H1 (cell line): ENCODE measurements around the gene KIF26B. TPM values are rescaled to one million over a fixed set of nuclear protein-coding genes. Genes with fewer than 3 reads are reported as not detected.

Experiments
- CTCF ChIA-PET: fragments of 300-600 bp; sonication (Branson Sonifier 250); formaldehyde crosslinking; loops from one replicate; lab custom pipeline; 2021; ENCODE audit not compliant: partially characterized antibody; lab: Charles Lee
- POLR2A ChIA-PET: fragments of 300-600 bp; sonication (Branson Sonifier 250); formaldehyde crosslinking; loops from one replicate; lab custom pipeline; 2021; ENCODE audit warnings: inconsistent platforms; ENCODE audit not compliant: partially characterized antibody; lab: Charles Lee
- DNase-seq, 2 experiments: peaks; one replicate each; pipeline versions ENCODE4 v3.0.0 to v3.0.0-alpha.2; 2010 to 2022; ENCODE audit warnings: low spot score in 2 of 2, low read depth in 1 of 2, mixed read lengths in 1 of 2
- FAIRE-seq: peaks from 2 replicates; lab custom pipeline; 2011; peaks lifted over from hg19 to GRCh38; lab: Jason Lieb, UNC
- H2AFZ ChIP-seq: 2 replicates; pipeline ENCODE4 v1.8.1; 2012; ENCODE audit warnings: low read length, inconsistent platforms
- H2AK5ac ChIP-seq: 2 replicates; pipeline ENCODE4 v1.6.1; 2013; ENCODE audit warnings: low read depth, low read length
- H2BK120ac ChIP-seq: replicated peaks from 2 replicates; pipeline ENCODE3; 2013; ENCODE audit warnings: low read depth, low read length, inconsistent platforms
- H2BK12ac ChIP-seq: 2 replicates; pipeline ENCODE4 v1.6.1; 2013; ENCODE audit warnings: low read depth, low read length
- H2BK15ac ChIP-seq: 2 replicates; pipeline ENCODE4 v1.6.1; 2013; ENCODE audit warnings: low read length
- H2BK20ac ChIP-seq: 2 replicates; pipeline ENCODE4 v1.6.1; 2013; ENCODE audit warnings: low read length
- H2BK5ac ChIP-seq: 2 replicates; pipeline ENCODE4 v1.6.1; 2013; ENCODE audit warnings: low read depth, low read length
- H3K14ac ChIP-seq: 2 replicates; pipeline ENCODE4 v1.6.1; 2013; ENCODE audit warnings: inconsistent platforms; ENCODE audit not compliant: insufficient read length
- H3K18ac ChIP-seq: 2 replicates; pipeline ENCODE4 v1.6.1; 2013; ENCODE audit warnings: low read length; ENCODE audit errors: extremely low read depth
- H3K23ac ChIP-seq: 2 replicates; pipeline ENCODE4 v1.6.1; 2013; ENCODE audit warnings: inconsistent platforms; ENCODE audit not compliant: insufficient read length
- H3K23me2 ChIP-seq: 2 replicates; pipeline ENCODE4 v1.6.1; 2013; ENCODE audit warnings: low read depth, low read length
- H3K27ac ChIP-seq: 2 replicates; pipeline ENCODE4 v1.6.1; 2011; ENCODE audit warnings: low read depth, low read length, inconsistent platforms
- H3K27me3 ChIP-seq, 4 experiments: replicated peaks in 1 of 4; 1 replicate in 1 of 4; 2 replicates in 3 of 4; pipeline versions ENCODE4 v1.6.1 to v1.8.1; 2011 to 2013; ENCODE audit warnings: low read length in 3 of 4, mild to moderate bottlenecking in 3 of 4, inconsistent platforms in 2 of 4, mixed read lengths in 2 of 4, moderate library complexity in 1 of 4; ENCODE audit not compliant: control insufficient read depth in 3 of 4, insufficient read depth in 3 of 4; ENCODE audit errors: extremely low read depth in 1 of 4
- H3K36me3 ChIP-seq, 4 experiments: 2 replicates each; pipeline versions ENCODE4 v1.6.1 to v1.8.1; 2011 to 2013; ENCODE audit warnings: mild to moderate bottlenecking in 4 of 4, low read length in 3 of 4, moderate library complexity in 2 of 4, control low read depth in 1 of 4, inconsistent platforms in 1 of 4; ENCODE audit not compliant: insufficient read depth in 4 of 4, control insufficient read depth in 2 of 4
- H3K4ac ChIP-seq: replicated peaks from 2 replicates; pipeline ENCODE3; 2013; ENCODE audit warnings: low read length, low read depth, mixed read lengths, inconsistent platforms; ENCODE audit not compliant: insufficient read length
- H3K4me1 ChIP-seq, 4 experiments: replicated peaks in 1 of 4; 1 replicate in 1 of 4; 2 replicates in 3 of 4; pipeline versions ENCODE4 v1.6.1 to v1.8.1; 2011 to 2013; ENCODE audit warnings: low read length in 3 of 4, inconsistent platforms in 2 of 4, mixed read lengths in 1 of 4; ENCODE audit not compliant: insufficient read depth in 4 of 4, control insufficient read depth in 3 of 4
- H3K4me2 ChIP-seq, 2 experiments: 2 replicates each; pipeline versions ENCODE4 v1.6.1 to v1.8.1; 2011 to 2013; ENCODE audit warnings: low read depth in 2 of 2, low read length in 2 of 2, control low read depth in 1 of 2, inconsistent platforms in 1 of 2, mild to moderate bottlenecking in 1 of 2; ENCODE audit not compliant: insufficient read depth in 1 of 2
- H3K4me3 ChIP-seq, 4 experiments: fragments of 200-600, 300-600 bp in 1 of 4; sonication (generic), shearing (Covaris generic), sonication (Bioruptor Twin) in 1 of 4; 2 replicates each; pipeline versions ENCODE4 v1.5.1 to v1.8.1; 2011 to 2016; ENCODE audit warnings: low read length in 4 of 4, low read depth in 3 of 4, control low read depth in 2 of 4, inconsistent platforms in 2 of 4, mild to moderate bottlenecking in 2 of 4, mixed read lengths in 1 of 4, moderate library complexity in 1 of 4; ENCODE audit not compliant: insufficient read depth in 2 of 4; ENCODE audit errors: extremely low read depth in 1 of 4
- H3K56ac ChIP-seq: replicated peaks from 2 replicates; pipeline ENCODE3; 2013; ENCODE audit warnings: low read depth, mild to moderate bottlenecking, mixed read lengths, low read length, inconsistent platforms; ENCODE audit not compliant: insufficient read length
- H3K79me1 ChIP-seq: 2 replicates; pipeline ENCODE4 v1.6.1; 2013; ENCODE audit warnings: low read depth, low read length, control low read depth
- H3K79me2 ChIP-seq, 2 experiments: 2 replicates each; pipeline versions ENCODE4 v1.6.1 to v1.8.1; 2012 to 2013; ENCODE audit warnings: low read length in 2 of 2, mild to moderate bottlenecking in 2 of 2, inconsistent platforms in 1 of 2; ENCODE audit not compliant: insufficient read depth in 2 of 2, control insufficient read depth in 1 of 2
- H3K9ac ChIP-seq, 4 experiments: replicated peaks in 1 of 4; 1 replicate in 1 of 4; 2 replicates in 3 of 4; pipeline versions ENCODE4 v1.6.1 to v1.8.1; 2011 to 2013; ENCODE audit warnings: low read depth in 3 of 4, low read length in 3 of 4, control low read depth in 2 of 4, mild to moderate bottlenecking in 2 of 4, moderate library complexity in 2 of 4, inconsistent platforms in 1 of 4; ENCODE audit errors: extremely low read depth in 1 of 4
- H3K9me3 ChIP-seq, 2 experiments: 2 replicates each; pipeline versions ENCODE4 v1.6.1 to v1.8.1; 2012 to 2013; ENCODE audit warnings: mild to moderate bottlenecking in 2 of 2, moderate library complexity in 2 of 2, control low read depth in 1 of 2, inconsistent platforms in 1 of 2, low read depth in 1 of 2, low read length in 1 of 2, mixed read lengths in 1 of 2; ENCODE audit not compliant: insufficient read depth in 2 of 2
- H4K20me1 ChIP-seq, 2 experiments: replicated peaks in 1 of 2; 2 replicates each; pipeline versions ENCODE3 to v1.8.1; 2011 to 2013; ENCODE audit warnings: inconsistent platforms in 2 of 2, low read length in 2 of 2, mild to moderate bottlenecking in 1 of 2; ENCODE audit not compliant: insufficient read depth in 2 of 2, control insufficient read depth in 1 of 2
- H4K5ac ChIP-seq: 2 replicates; pipeline ENCODE4 v1.6.1; 2013; ENCODE audit warnings: low read length, low read depth, mixed read lengths, inconsistent platforms; ENCODE audit not compliant: insufficient read length
- H4K8ac ChIP-seq: 2 replicates; pipeline ENCODE4 v1.8.0; 2013; ENCODE audit warnings: mild to moderate bottlenecking, moderate library complexity, low read length, inconsistent platforms; ENCODE audit not compliant: insufficient read depth; ENCODE audit errors: extremely low read depth
- H4K91ac ChIP-seq: replicated peaks from 2 replicates; pipeline ENCODE3; 2013; ENCODE audit warnings: low read length, mixed read lengths, inconsistent platforms; ENCODE audit not compliant: insufficient read length
- CTCF ChIP-seq, 3 experiments: IDR thresholded peaks; 1 replicate in 2 of 3; 2 replicates in 1 of 3; pipeline versions ENCODE4 v1.5.1 to v1.6.1; 2011; ENCODE audit warnings: low read length in 3 of 3, mild to moderate bottlenecking in 3 of 3, inconsistent platforms in 2 of 3, low read depth in 1 of 3, moderate library complexity in 1 of 3; ENCODE audit not compliant: insufficient read depth in 1 of 3; ENCODE audit errors: control extremely low read depth in 1 of 3
- HDAC2 ChIP-seq, 2 experiments: fragments of 300-600 bp in 1 of 2; sonication (generic) in 1 of 2; IDR thresholded peaks; 2 replicates each; pipeline ENCODE4 v1.6.1; 2011 to 2012; ENCODE audit warnings: low read depth in 2 of 2, low read length in 2 of 2, mild to moderate bottlenecking in 2 of 2, moderate library complexity in 2 of 2, borderline replicate concordance in 1 of 2, inconsistent platforms in 1 of 2
- RBBP5 ChIP-seq: IDR thresholded peaks from 2 replicates; pipeline ENCODE4 v1.7.1; 2012; ENCODE audit warnings: low read depth, mild to moderate bottlenecking, inconsistent platforms, low read length, moderate library complexity, borderline replicate concordance
- TEAD4 ChIP-seq: IDR thresholded peaks from 2 replicates; pipeline ENCODE4 v1.6.1; 2012; ENCODE audit warnings: low read depth, low read length, inconsistent platforms, mixed read lengths
- WGBS, 2 experiments: shearing (Covaris generic) in 1 of 2; methylation state at CpG; one replicate each; pipeline versions ENCODE4 v1.1.6 to v1.1.7; 2013 to 2015; ENCODE audit warnings: low lambda C conversion rate in 2 of 2, mixed read lengths in 2 of 2, inconsistent platforms in 1 of 2, low coverage in 1 of 2, missing lambda C conversion rate in 1 of 2; ENCODE audit not compliant: insufficient replicate concordance in 2 of 2, insufficient coverage in 1 of 2, insufficient read length in 1 of 2; ENCODE audit errors: extremely low coverage in 1 of 2, missing lambda C conversion rate in 1 of 2; 5-methylcytosine and 5-hydroxymethylcytosine counted together
- polyA plus RNA-seq, 7 experiments: library from polyadenylated mRNA; depleted of rRNA in 3 of 7; stranded (reverse) in 5 of 7; unstranded in 2 of 7; fragments of >200 nt in 5 of 7; fragments of 200-250 nt in 2 of 7; gene quantifications; 1 replicate in 5 of 7; 2 replicates in 1 of 7; 4 replicates in 1 of 7; pipeline versions ENCODE4 v1.2.1 to v1.2.3, GENCODE V29; 2011 to 2013; ENCODE audit warnings: missing spikeins in 2 of 7, mixed read lengths in 2 of 7
- total RNA-seq: library from RNA; stranded (reverse); fragmentation: NEBNext Ultra II Directional; extraction: Animal tissue kit (Norgen Biotek cat#: 25700); gene quantifications from 2 replicates; pipeline ENCODE4 v1.2.1, GENCODE V29; 2021

Gene KIF26B
- total and polyA plus RNA-seq, 2 of the 8 experiments (the other 6 are each of a cell fraction or from before 2014, with no cell fraction given): 0.06 to 0.28 TPM

GRCh38 chr1:245220381-245220985 lies 65.7 kb downstream of the KIF26B start:
- Histone ChIP-seq H2BK5ac (no peak overlapping the region), H4K91ac (no peak overlapping the region), H3K4ac (no peak overlapping the region), H2AFZ (no peak overlapping the region), H3K79me1 (no peaks in the 10 kb centered on the region), H3K23me2 (no peaks in the 10 kb centered on the region), H3K27me3 (no peaks in the 10 kb centered on the region), H2BK12ac (no peak overlapping the region), H3K18ac (no peak overlapping the region), H2BK20ac (no peak overlapping the region), H3K14ac (no peak overlapping the region), H3K4me1 (peaks cover 0 to 16% (median 6%) of the 10 kb centered on the region in 4 experiments; a peak in 5 of 7 replicates), H3K56ac (no peak overlapping the region), H3K4me2 (no peak overlapping the region), H3K79me2 (no peaks in the 10 kb centered on the region), H3K36me3 (no peaks in the 10 kb centered on the region), H4K20me1 (no peaks in the 10 kb centered on the region), H2AK5ac (no peak overlapping the region), H3K23ac (no peak overlapping the region), H3K9me3 (no peaks in the 10 kb centered on the region), H4K8ac (no peak overlapping the region), H3K27ac (no peak overlapping the region), H2BK120ac (no peak overlapping the region), H3K9ac (no peak overlapping the region), H2BK15ac (no peak overlapping the region), H3K4me3 (no peak overlapping the region), H4K5ac (no peak overlapping the region)
- TF ChIP-seq CTCF (IDR thresholded peaks at IDR 0.05; ENCODE audit: control extremely low read depth in 1 of 3, insufficient read depth in 1 of 3, low read depth in 1 of 3, low read length in 3 of 3) (no peak), RBBP5 (no peak), TEAD4 (no peak), HDAC2 (IDR thresholded peaks at IDR 0.05; ENCODE audit: borderline replicate concordance in 1 of 2, low read depth in 2 of 2, low read length in 2 of 2) (no peak)
- WGBS, 2 experiments: 87% methylated on average over 11 of the region's 12 CpGs; no CpG with 5 or more reads in 1 of the 2 experiments
- CTCF ChIA-PET: interaction anchor here (0.6 to 3.1 kb wide), 3 partner anchors 8 to 67 kb away, joined by 3 to 12 read pairs (median 4); no protein-coding TSS in a partner anchor
- no peak for DNase-seq
- POLR2A ChIA-PET: interaction anchor here (0.5 to 0.6 kb wide), 2 partner anchors 169 to 1388 kb away, joined by 3 read pairs; no protein-coding TSS in a partner anchor
- no peak for FAIRE-seq
